ENCODE measurements around the gene CEP104.

CEP104 gene

DNA sequence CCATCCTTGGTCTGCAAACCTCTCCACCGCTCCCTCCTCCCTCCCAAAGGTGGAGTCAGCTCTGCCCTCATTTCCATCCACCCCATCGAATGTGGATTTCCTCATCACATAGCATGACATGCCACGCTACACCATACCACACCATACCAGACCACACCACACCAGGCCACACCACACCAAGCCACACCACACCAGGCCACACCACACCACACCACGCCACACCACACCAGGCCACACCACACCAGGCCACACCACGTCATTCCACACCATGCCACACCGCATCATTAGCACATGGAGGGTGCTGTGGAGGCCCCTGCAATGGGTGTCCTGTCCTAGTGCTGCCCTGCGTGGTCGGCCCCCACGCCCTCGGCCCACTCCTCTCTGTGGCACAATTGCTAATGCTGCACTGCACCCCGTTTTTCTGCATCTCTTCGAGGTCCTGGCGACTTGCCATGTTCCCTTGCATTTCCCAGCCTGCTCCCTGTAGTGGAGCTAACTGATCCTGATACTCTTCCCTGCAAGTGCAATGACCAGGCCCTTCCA, 11.5 kb upstream of the CEP104 start:
- no peak for DNase-seq (ENCODE audit: low spot score)

DNA sequence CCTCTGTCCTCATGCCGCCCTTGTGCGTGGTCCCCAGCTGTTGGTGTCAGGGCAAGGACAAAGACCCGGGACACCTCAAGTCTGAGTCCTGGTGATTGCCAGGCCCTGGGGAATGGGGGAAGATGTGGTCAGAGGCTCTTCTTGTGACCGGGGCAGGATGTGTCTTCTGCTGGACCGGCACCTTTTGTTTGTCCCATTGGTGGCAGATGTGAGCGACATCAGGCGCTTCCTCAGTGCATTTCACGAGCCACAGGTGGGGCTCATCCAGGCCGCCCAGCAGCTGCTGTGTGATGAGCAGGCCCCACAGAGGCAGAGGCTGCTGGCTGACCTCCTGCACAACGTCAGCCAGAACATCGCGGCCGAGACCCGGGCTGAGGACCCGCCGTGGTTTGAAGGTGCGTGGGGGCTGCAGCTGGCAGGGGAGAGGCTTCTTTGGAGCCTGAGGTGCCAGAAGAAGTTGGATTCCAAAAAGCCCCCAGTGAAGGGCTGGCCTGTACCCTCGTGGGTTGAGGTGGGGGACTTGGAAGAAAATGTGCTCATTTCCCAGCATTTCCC, 8.7 kb upstream of the CEP104 start:
- DNase-seq (ENCODE audit: low spot score) = no peak

DNA sequence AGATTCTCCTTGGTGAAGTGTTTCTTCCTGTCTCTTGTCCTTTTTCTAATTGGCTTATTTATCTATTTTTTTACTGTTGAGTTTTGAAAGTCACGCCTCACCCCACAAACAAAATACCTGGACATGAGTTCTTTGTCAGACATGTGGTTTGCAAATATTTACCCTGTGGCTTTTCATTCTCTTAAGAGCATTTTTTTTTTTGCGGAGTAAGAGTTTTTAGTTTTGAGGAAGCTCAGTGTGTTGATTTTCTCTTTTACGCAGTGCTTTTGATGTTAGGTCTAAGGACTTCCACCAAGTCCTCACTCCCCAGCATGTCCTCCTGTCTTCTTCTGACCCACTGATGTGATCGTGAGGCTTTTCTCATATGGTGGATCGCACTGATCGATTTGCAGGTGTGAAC, 7.9 kb upstream of the CEP104 start:
- DNase-seq (ENCODE audit: low spot score) = no peak

DNA sequence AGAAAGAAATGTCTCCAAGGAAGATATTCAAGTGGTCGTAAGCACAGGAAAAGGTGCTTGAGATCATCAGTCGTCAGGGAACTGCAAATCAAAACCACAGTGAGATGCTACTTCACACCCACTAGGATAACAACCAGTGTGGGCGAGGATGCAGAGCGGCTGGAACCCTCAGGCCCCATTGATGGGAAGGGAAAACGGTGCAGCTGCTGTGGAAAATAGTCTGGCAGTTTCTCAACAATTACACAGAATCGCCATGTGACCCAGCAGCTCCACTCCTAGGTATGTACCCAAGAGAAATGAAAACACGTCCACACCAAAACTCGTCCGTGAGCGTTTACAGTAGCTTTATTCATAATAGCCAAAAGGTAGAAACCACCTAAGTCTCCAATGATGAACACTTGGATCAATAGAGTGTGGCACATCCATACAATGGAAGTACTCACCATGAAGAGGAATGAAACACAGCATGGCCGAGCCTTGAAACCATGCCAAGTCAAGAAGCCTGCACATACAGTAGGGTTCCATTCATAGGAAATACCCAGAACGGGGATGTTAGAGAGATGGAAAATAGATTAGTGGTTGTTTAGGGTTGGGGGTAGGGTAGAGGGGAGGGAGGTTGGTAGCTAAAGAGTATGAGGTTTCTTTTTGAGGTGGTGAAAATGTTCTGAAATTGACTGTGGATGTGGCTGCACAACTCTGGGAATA, 6.4 kb upstream of the CEP104 start:
- no peak for DNase-seq (ENCODE audit: low spot score)

DNA sequence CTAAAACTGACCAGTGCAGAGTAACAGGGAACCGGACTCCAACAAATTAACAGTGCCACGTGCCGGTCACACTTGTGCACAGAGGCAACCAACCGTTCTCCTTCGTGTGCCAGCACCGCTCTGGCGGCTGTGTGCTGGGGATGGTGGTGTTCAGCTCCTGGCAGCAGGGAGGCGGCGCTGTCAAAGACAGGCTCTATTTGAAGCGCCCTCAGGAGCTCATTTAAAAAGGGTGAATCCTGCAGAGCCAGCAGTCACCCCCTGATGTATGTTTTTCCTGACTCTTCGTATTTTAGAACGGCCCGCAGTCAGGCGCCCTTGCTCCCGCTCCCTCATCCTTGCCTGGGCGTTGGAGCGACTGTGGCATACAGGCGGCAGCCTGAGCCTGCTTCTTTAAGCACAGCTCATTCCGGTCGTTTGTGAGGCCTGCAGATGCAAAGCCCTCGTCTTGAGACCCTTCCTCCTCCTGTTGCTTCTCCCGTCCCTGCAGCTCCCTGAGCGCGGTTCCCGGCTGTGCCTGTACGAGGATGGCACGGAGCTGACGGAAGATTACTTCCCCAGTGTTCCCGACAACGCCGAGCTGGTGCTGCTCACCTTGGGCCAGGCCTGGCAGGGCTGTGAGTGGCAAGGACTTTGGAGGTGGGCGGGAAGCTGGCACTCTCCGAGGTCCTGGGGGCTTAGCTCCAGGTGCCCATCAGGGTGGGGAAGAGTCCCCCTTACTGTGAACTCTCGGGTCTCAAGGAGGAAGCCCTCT, 1.4 kb upstream of the CEP104 start:
- DNase-seq (ENCODE audit: low spot score) = no peak

DNA sequence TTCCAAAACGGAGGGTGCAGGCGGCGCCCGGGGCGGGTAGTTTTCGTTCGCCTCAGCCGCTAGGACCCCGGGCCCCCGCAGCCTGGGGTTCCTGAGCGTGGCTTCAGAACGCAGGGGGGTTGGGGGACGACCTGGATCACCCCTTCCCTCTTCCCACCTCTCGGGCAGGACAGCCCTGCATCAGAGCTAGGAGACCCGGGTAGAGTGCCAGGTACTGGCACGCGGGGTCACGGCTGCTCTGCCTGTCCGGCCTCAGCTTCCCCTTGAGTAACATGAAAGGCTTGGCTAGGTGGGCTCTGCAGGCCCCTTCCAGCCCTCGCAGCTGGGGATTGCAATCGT, 749 bp upstream of the CEP104 start:
- no peak for DNase-seq (ENCODE audit: low spot score)

DNA sequence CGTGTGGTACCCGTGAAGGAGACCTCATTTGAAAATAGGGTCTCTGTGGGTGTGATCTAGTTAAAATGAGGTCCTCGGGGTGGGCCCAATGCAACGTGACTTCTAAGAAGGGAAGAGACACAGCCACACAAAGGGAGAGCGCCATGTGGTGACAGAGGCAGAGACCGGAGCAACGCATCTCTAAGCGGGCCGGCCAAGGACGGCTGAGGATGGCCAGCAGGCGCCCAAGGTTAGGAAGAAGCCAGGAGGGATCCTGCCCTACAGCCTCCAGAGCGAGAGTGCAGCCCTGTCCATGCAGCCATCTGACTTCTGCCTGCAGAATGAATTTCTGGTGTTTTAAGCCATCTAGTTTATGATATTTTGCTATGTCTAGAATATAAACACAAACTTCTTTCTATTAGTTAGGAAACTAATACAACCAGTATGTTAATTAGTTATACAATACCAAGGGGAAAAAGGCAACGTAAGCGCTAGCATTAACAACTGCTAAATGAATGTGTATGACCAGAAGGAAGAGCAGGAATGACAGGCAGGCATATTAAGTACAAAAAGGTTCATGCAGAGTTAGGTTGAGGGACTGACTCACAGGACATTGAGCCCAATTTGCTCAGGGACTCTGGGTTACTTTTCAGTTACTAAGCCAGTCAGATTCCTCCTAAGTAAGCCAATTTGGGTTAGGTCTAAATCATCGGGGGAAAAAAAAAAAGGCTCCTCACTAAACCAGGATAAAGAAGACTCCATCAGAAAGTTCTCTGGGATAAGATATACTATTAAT, 4.1 kb downstream of the CEP104 start:
- no peak for DNase-seq (ENCODE audit: low spot score)

DNA sequence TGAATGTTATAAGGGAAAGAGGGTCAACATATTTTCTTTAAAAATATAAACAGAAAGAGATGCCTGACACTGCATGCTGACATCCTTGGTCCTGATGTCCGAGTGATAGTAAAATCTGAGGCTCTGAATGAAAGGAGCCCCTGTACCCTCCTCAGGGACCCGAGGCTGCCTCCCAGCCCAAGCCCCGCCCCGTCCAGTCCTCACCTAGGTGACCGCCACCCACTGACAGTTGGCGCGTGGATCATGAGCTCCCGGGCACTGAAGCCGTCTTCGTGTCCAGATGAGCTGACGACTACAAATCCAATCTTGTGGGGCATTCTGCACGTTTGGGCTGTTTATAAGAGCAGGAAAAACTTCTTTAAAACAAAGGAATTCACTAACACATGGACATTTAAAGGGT, 4.9 kb downstream of the CEP104 start:
- DNase-seq (ENCODE audit: low spot score) = no peak

DNA sequence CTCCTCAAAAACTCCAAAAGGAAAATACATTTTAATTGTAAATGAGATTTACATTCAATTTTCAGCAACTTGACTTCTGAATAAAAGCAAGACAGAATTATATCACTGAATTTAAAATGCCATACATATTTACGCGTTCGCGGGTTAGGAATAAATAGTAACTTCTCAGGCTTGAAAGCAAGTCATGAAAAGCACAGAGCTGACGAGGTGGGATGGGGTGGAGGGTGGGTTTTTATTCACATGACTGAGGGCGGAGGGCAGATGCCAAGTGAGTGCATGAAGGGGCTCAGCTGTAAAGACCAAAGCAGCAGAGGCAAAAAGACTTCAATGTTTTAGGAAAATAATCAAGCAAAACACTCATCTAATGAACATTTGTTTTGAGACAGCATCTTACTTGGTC, 5.7 kb downstream of the CEP104 start:
- no peak for DNase-seq (ENCODE audit: low spot score)

DNA sequence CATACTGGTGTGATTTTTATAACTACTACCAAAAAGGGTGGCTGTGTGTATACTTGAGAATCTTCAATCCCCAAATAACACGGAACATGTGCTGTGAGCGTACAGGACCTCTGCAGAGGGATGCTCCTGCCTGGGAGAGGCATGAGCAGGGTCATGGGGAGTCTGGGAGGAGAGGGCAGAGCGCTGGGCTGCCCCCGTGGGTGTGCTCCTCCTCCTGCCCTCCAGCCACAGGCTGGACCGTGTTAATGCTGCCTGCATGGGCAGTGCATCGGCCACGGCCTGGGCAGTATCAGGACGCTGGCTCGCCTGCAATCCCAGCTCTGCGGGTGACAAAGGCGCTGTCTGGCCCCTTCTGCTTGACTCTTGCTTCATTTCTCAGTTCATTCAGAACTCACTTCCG, 6.2 kb downstream of the CEP104 start:
- no peak for DNase-seq (ENCODE audit: low spot score)

DNA sequence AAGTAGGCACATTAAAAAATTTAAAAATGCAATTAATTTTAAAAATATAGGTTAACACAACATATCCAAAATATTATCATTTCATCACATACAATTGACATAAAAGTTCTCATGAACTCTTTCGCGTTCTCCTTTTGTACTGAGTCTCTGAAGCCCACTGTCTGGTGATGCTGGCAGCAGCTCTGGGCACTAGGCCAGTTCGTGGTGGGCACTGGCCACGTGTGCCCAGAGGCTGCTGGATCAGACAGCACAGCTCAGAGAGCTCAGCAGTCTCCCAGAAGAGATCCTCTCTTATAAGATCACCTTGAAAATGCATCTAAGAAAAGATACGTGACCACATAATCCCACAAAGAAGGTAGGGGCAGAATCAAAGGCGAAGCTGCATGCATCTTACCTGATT, 9.9 kb downstream of the CEP104 start:
- no peak for DNase-seq (ENCODE audit: low spot score)

DNA sequence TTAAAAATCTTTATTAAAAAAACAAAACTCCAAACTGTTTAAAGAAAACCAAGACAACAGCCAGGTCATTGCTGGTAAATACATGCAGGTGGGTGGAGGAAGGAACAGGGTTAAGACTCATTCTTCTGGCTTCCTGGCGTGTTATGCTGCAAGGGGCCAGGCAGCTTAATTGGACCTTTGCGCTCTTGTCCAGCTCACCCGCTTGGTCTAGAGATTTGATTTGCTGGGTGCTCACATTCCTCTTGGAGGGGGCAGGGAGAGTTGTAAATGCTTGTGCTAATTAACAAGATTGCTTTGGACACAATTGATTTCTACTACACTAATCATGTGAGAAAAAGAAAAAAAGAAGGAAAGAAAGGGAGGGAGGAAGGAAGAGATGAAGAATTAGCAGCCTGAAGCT, 10.5 kb downstream of the CEP104 start:
- no peak for DNase-seq (ENCODE audit: low spot score)

DNA sequence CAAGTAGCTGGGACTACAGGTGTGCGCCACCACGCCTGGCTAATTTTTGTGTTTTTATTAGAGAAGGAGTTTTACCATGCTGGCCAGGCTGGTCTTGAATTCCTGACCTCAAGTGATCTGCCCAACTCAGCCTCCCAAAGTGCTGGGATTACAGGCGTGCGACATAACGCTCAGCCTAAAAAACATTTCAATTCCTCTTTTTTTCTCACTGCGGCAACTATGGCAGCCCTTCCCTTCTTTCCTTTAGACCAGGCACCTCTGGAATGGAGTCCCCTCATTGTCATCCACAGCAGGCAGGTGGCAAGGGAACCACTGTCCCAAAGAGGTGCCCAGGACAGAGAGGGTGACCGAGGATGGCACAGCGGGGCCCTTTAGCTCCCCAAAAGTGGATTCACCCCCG, 14.1 kb downstream of the CEP104 start:
- no peak for DNase-seq (ENCODE audit: low spot score)

DNA sequence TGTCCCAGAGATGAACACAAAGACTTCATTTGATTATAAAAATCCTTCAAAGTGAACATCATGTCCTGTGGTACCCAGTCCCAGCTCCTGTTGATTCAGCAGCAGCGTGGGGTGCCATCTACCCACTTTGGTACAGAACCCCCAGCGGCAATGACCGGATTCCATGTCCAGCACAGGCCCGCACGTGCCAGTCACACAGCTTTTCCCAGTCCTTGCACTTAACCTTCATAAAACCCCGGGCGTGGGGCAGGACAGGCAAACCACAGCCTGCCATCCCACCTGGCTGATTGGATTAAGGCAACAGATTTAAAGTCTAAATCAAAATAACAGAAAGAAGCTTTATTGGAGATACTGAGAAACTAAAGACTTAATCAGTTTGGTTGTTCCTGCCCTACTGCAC, 15.5 kb downstream of the CEP104 start:
- DNase-seq (ENCODE audit: low spot score) = no peak

DNA sequence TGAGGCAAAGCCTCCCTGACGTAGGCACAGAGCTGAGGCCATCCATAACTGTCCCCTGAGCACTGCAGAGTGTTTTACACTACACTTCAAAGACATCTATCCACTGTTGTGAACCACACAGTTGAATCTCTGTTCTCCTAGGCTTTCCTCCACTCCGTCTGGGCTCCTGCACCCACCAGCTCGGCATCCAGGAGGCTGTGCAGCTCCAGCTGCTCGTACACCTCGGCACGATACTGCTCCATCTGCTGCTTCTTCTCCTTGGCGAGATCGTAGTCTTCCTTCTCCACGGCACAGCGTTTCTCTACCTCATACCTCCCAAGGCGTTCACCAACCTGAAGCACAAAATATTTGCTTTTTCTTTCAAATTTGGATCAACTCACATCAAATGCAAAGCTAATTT, 18.2 kb downstream of the CEP104 start:
- DNase-seq (ENCODE audit: low spot score) = no peak

DNA sequence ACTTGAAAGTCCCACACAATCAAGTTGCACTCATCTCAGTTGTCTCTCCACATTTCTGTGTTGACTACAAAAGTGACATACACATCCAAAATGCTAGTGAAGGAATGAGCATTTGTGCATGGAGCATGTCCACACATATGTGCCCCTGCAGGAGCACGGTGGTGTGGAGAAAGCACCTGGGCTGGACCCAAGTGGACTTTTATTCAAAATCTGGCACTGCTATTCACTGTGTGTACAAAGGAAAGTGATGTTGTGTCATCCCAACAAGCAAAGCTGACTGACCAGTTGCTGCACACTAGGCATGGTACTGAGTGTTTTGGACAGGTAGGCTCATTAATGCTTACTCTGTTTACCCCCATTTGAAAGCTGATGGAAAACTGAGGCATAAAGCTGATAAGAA, 19.3 kb downstream of the CEP104 start:
- DNase-seq (ENCODE audit: low spot score) = no peak

DNA sequence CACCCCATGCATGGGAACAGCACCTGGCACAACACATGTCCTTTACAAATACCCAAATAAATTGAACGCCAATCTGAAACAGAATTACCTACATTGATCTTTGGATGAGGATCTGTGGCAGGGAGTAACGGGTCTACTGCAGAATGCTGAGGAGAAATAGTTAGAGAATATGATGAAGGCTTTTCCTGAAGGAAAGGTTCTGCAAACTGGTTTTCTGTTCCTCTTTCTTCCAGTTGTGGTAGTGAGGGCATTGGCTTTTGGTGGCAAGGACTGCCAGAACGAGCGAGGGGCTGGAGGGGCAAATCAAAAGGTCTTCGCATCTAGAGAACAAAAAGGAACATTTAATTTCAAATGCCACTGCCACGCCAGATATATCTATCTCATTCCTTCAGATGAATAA, 19.8 kb downstream of the CEP104 start:
- no peak for DNase-seq (ENCODE audit: low spot score)

DNA sequence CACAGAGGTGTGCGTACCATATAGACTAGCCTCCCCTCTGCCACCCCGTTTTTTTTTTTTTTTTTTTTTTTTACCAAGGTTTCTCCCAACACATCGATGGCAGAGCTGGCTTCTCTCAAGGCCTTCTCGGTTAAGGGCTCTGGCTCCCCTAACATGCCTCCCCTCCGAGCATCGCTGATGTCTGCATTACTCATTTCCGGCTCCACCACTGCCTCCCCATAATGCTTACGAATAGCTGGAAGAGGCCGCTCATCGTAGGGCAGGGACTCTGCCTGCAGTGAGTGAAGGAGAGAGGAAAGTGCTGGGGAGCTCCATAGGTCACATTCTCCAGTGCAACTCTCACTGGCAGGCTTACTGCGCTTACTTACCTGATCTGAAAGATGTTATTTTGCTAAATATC, 20.6 kb downstream of the CEP104 start:
- no peak for DNase-seq (ENCODE audit: low spot score)

DNA sequence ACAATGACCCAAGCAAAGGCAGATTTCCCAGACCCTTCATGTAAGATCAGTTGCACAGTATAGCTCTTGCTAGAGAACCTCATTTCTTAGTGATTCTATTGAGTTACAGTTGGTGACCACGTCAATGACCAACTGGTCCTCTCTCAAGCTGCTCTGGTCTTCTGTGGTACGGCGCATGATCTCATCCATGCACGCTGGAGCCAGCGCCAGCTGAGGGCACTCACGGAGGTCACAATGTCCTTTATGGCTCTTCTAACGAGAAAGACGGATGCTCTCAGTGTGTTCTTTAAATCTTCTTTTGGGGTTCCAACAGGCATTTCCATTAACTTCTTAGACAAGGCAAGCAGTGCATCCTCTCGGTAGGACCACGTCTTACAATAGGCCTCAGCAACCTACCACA, 22.3 kb downstream of the CEP104 start:
- DNase-seq (ENCODE audit: low spot score) = no peak

DNA sequence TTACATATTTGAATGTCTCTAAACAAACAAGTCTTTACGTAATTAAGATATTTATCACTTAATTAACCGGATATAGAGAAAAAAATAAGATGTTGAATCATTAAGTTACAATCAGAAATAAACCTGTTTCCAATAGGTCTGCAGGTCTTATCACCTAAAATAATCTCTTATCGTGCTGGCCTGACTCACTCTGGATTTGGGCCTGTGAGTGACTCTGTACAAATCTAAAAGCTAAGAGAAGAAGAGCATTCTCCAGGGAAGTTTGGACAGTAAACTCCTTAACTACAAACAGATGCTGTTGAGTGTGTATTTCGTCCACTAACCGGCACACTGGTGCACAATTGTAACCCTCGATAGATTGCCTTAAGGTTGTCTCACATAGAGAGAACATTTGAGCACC, 25.3 kb downstream of the CEP104 start:
- DNase-seq (ENCODE audit: low spot score) = no peak

DNA sequence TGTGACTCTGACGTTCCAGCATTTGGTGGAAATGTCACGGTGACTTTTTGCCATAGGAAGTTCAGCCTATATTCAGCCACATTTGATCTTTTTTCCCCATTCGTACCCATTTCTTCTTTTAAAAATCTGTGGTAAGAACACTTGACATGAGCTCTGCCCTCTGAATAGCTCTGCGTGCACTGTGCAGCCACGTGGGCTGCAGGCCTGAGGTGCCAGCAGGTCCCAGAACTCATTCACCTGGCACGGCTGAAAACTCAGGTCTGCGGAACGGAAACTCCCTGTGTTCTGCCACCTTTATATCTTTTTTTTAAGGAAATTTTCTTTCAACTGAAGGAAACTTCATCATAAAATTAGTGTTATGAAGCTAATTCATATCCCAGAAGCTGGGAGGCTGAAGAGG, 28.6 kb downstream of the CEP104 start:
- no peak for DNase-seq (ENCODE audit: low spot score)

DNA sequence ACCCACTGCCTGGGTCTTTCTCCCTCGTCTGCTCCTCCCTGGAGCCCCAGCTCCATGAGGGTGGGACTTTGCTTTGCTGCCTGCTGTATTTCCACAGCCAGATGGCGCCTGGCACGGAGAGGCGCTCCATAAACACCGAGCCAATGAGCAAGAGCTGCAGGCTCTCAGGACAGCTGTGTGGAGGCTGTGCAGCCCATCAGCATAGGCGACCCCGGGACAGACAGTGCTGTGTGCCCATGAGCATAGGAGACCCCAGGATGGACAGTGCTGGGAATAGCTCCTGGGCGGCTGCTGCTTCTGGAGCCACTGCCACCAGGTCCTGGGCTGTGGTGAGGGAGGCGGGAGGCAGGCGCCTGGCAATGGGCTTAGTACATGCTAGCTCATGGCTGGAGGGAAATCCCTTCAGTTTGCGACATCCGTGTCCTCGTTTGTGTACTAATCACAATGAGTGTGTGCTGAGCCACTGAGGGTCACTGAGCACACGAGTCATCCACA, 29.2 kb downstream of the CEP104 start:
- DNase-seq (ENCODE audit: low spot score) = no peak

DNA sequence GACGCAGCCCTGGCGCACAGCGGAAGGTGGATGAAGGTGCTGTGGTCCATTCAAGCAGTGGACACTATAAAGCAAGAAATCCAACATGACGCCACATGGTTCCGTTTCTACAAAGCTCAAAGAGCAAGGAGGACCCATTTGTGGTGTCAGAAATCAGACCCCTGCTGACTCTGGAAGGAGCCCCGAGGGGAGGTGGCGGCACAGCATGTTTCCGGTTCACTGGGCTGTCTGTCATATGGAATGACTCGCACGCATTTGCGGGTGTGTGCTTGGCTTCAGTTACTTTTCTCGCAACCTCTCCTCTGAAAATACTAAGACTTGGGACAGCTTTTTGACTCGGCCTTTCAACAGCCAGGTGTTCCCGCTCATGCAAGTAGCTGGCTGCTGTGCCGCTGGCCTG, 31.7 kb downstream of the CEP104 start:
- no peak for DNase-seq (ENCODE audit: low spot score)
